H1 (cell line): ENCODE data around the gene IGSF9. TPM values are rescaled to one million over a fixed set of nuclear protein-coding genes. Genes with fewer than 3 reads are reported as not detected.

Experiments used
- CTCF ChIA-PET: fragments of 300-600 bp; sonication (Branson Sonifier 250); formaldehyde crosslinking; loops from one replicate; lab custom pipeline; 2021; ENCODE audit not compliant: partially characterized antibody; lab: Charles Lee
- POLR2A ChIA-PET: fragments of 300-600 bp; sonication (Branson Sonifier 250); formaldehyde crosslinking; loops from one replicate; lab custom pipeline; 2021; ENCODE audit warnings: inconsistent platforms; ENCODE audit not compliant: partially characterized antibody; lab: Charles Lee
- DNase-seq, 2 experiments: peaks; one replicate each; pipeline versions ENCODE4 v3.0.0 to v3.0.0-alpha.2; 2010 to 2022; ENCODE audit warnings: low spot score in 2 of 2, low read depth in 1 of 2, mixed read lengths in 1 of 2
- FAIRE-seq: peaks from 2 replicates; lab custom pipeline; 2011; peaks lifted over from hg19 to GRCh38; lab: Jason Lieb, UNC
- H2AFZ ChIP-seq: 2 replicates; pipeline ENCODE4 v1.8.1; 2012; ENCODE audit warnings: low read length, inconsistent platforms
- H2AK5ac ChIP-seq: 2 replicates; pipeline ENCODE4 v1.6.1; 2013; ENCODE audit warnings: low read depth, low read length
- H2BK120ac ChIP-seq: replicated peaks from 2 replicates; pipeline ENCODE3; 2013; ENCODE audit warnings: low read depth, low read length, inconsistent platforms
- H2BK12ac ChIP-seq: 2 replicates; pipeline ENCODE4 v1.6.1; 2013; ENCODE audit warnings: low read depth, low read length
- H2BK15ac ChIP-seq: 2 replicates; pipeline ENCODE4 v1.6.1; 2013; ENCODE audit warnings: low read length
- H2BK20ac ChIP-seq: 2 replicates; pipeline ENCODE4 v1.6.1; 2013; ENCODE audit warnings: low read length
- H2BK5ac ChIP-seq: 2 replicates; pipeline ENCODE4 v1.6.1; 2013; ENCODE audit warnings: low read depth, low read length
- H3K14ac ChIP-seq: 2 replicates; pipeline ENCODE4 v1.6.1; 2013; ENCODE audit warnings: inconsistent platforms; ENCODE audit not compliant: insufficient read length
- H3K18ac ChIP-seq: 2 replicates; pipeline ENCODE4 v1.6.1; 2013; ENCODE audit warnings: low read length; ENCODE audit errors: extremely low read depth
- H3K23ac ChIP-seq: 2 replicates; pipeline ENCODE4 v1.6.1; 2013; ENCODE audit warnings: inconsistent platforms; ENCODE audit not compliant: insufficient read length
- H3K23me2 ChIP-seq: 2 replicates; pipeline ENCODE4 v1.6.1; 2013; ENCODE audit warnings: low read depth, low read length
- H3K27ac ChIP-seq: 2 replicates; pipeline ENCODE4 v1.6.1; 2011; ENCODE audit warnings: low read depth, low read length, inconsistent platforms
- H3K27me3 ChIP-seq, 4 experiments: replicated peaks in 1 of 4; 1 replicate in 1 of 4; 2 replicates in 3 of 4; pipeline versions ENCODE4 v1.6.1 to v1.8.1; 2011 to 2013; ENCODE audit warnings: low read length in 3 of 4, mild to moderate bottlenecking in 3 of 4, inconsistent platforms in 2 of 4, mixed read lengths in 2 of 4, moderate library complexity in 1 of 4; ENCODE audit not compliant: control insufficient read depth in 3 of 4, insufficient read depth in 3 of 4; ENCODE audit errors: extremely low read depth in 1 of 4
- H3K36me3 ChIP-seq, 4 experiments: 2 replicates each; pipeline versions ENCODE4 v1.6.1 to v1.8.1; 2011 to 2013; ENCODE audit warnings: mild to moderate bottlenecking in 4 of 4, low read length in 3 of 4, moderate library complexity in 2 of 4, control low read depth in 1 of 4, inconsistent platforms in 1 of 4; ENCODE audit not compliant: insufficient read depth in 4 of 4, control insufficient read depth in 2 of 4
- H3K4ac ChIP-seq: replicated peaks from 2 replicates; pipeline ENCODE3; 2013; ENCODE audit warnings: low read length, low read depth, mixed read lengths, inconsistent platforms; ENCODE audit not compliant: insufficient read length
- H3K4me1 ChIP-seq, 4 experiments: replicated peaks in 1 of 4; 1 replicate in 1 of 4; 2 replicates in 3 of 4; pipeline versions ENCODE4 v1.6.1 to v1.8.1; 2011 to 2013; ENCODE audit warnings: low read length in 3 of 4, inconsistent platforms in 2 of 4, mixed read lengths in 1 of 4; ENCODE audit not compliant: insufficient read depth in 4 of 4, control insufficient read depth in 3 of 4
- H3K4me2 ChIP-seq, 2 experiments: 2 replicates each; pipeline versions ENCODE4 v1.6.1 to v1.8.1; 2011 to 2013; ENCODE audit warnings: low read depth in 2 of 2, low read length in 2 of 2, control low read depth in 1 of 2, inconsistent platforms in 1 of 2, mild to moderate bottlenecking in 1 of 2; ENCODE audit not compliant: insufficient read depth in 1 of 2
- H3K4me3 ChIP-seq, 4 experiments: fragments of 200-600, 300-600 bp in 1 of 4; sonication (generic), shearing (Covaris generic), sonication (Bioruptor Twin) in 1 of 4; 2 replicates each; pipeline versions ENCODE4 v1.5.1 to v1.8.1; 2011 to 2016; ENCODE audit warnings: low read length in 4 of 4, low read depth in 3 of 4, control low read depth in 2 of 4, inconsistent platforms in 2 of 4, mild to moderate bottlenecking in 2 of 4, mixed read lengths in 1 of 4, moderate library complexity in 1 of 4; ENCODE audit not compliant: insufficient read depth in 2 of 4; ENCODE audit errors: extremely low read depth in 1 of 4
- H3K56ac ChIP-seq: replicated peaks from 2 replicates; pipeline ENCODE3; 2013; ENCODE audit warnings: low read depth, mild to moderate bottlenecking, mixed read lengths, low read length, inconsistent platforms; ENCODE audit not compliant: insufficient read length
- H3K79me1 ChIP-seq: 2 replicates; pipeline ENCODE4 v1.6.1; 2013; ENCODE audit warnings: low read depth, low read length, control low read depth
- H3K79me2 ChIP-seq, 2 experiments: 2 replicates each; pipeline versions ENCODE4 v1.6.1 to v1.8.1; 2012 to 2013; ENCODE audit warnings: low read length in 2 of 2, mild to moderate bottlenecking in 2 of 2, inconsistent platforms in 1 of 2; ENCODE audit not compliant: insufficient read depth in 2 of 2, control insufficient read depth in 1 of 2
- H3K9ac ChIP-seq, 4 experiments: replicated peaks in 1 of 4; 1 replicate in 1 of 4; 2 replicates in 3 of 4; pipeline versions ENCODE4 v1.6.1 to v1.8.1; 2011 to 2013; ENCODE audit warnings: low read depth in 3 of 4, low read length in 3 of 4, control low read depth in 2 of 4, mild to moderate bottlenecking in 2 of 4, moderate library complexity in 2 of 4, inconsistent platforms in 1 of 4; ENCODE audit errors: extremely low read depth in 1 of 4
- H3K9me3 ChIP-seq, 2 experiments: 2 replicates each; pipeline versions ENCODE4 v1.6.1 to v1.8.1; 2012 to 2013; ENCODE audit warnings: mild to moderate bottlenecking in 2 of 2, moderate library complexity in 2 of 2, control low read depth in 1 of 2, inconsistent platforms in 1 of 2, low read depth in 1 of 2, low read length in 1 of 2, mixed read lengths in 1 of 2; ENCODE audit not compliant: insufficient read depth in 2 of 2
- H4K20me1 ChIP-seq, 2 experiments: replicated peaks in 1 of 2; 2 replicates each; pipeline versions ENCODE3 to v1.8.1; 2011 to 2013; ENCODE audit warnings: inconsistent platforms in 2 of 2, low read length in 2 of 2, mild to moderate bottlenecking in 1 of 2; ENCODE audit not compliant: insufficient read depth in 2 of 2, control insufficient read depth in 1 of 2
- H4K5ac ChIP-seq: 2 replicates; pipeline ENCODE4 v1.6.1; 2013; ENCODE audit warnings: low read length, low read depth, mixed read lengths, inconsistent platforms; ENCODE audit not compliant: insufficient read length
- H4K8ac ChIP-seq: 2 replicates; pipeline ENCODE4 v1.8.0; 2013; ENCODE audit warnings: mild to moderate bottlenecking, moderate library complexity, low read length, inconsistent platforms; ENCODE audit not compliant: insufficient read depth; ENCODE audit errors: extremely low read depth
- H4K91ac ChIP-seq: replicated peaks from 2 replicates; pipeline ENCODE3; 2013; ENCODE audit warnings: low read length, mixed read lengths, inconsistent platforms; ENCODE audit not compliant: insufficient read length
- ASH2L ChIP-seq: fragments of 200-600, 300-600 bp; sonication (generic); IDR thresholded peaks from one replicate; pipeline ENCODE4 v1.7.1; 2017; ENCODE audit warnings: low read length
- CBX8 ChIP-seq: fragments of 300-800, 300-1000 bp; sonication (generic); IDR thresholded peaks from 2 replicates; pipeline ENCODE4 v1.7.1; 2016; ENCODE audit warnings: low read depth, low read length, borderline replicate concordance
- GTF2F1 ChIP-seq: IDR thresholded peaks from 2 replicates; pipeline ENCODE4 v1.6.1; 2012; ENCODE audit warnings: low read depth, low read length, improper control_type of control experiment, borderline replicate concordance
- KDM4A ChIP-seq: IDR thresholded peaks from one replicate; pipeline ENCODE4 v1.7.1; 2012; ENCODE audit warnings: low read depth, mild to moderate bottlenecking, moderate library complexity, low read length, inconsistent platforms; ENCODE audit not compliant: severe bottlenecking
- NANOG ChIP-seq: IDR thresholded peaks from 2 replicates; pipeline ENCODE4 v1.6.1; 2011; ENCODE audit warnings: low read length, low read depth, mild to moderate bottlenecking, inconsistent platforms; ENCODE audit not compliant: insufficient read depth, poor library complexity, severe bottlenecking
- POU5F1 ChIP-seq: IDR thresholded peaks from 2 replicates; pipeline ENCODE4 v1.6.1; 2011; ENCODE audit warnings: low read depth, mild to moderate bottlenecking, low read length, moderate library complexity
- RBBP5 ChIP-seq: IDR thresholded peaks from 2 replicates; pipeline ENCODE4 v1.7.1; 2012; ENCODE audit warnings: low read depth, mild to moderate bottlenecking, inconsistent platforms, low read length, moderate library complexity, borderline replicate concordance
- SP2 ChIP-seq: IDR thresholded peaks from 2 replicates; pipeline ENCODE4 v1.6.1; 2012; ENCODE audit warnings: mild to moderate bottlenecking, low read length, inconsistent platforms
- TAF7 ChIP-seq: optimal IDR thresholded peaks from 2 replicates; pipeline ENCODE3; 2011; ENCODE audit warnings: low read depth, mild to moderate bottlenecking, inconsistent platforms, low read length, moderate library complexity, borderline replicate concordance
- USF2 ChIP-seq: IDR thresholded peaks from 2 replicates; pipeline ENCODE4 v1.6.1; 2011; ENCODE audit warnings: low read length, improper control_type of control experiment
- ZNF274 ChIP-seq: IDR thresholded peaks from 2 replicates; pipeline ENCODE4 v1.7.0; 2012; ENCODE audit warnings: low read length, borderline replicate concordance; ENCODE audit errors: extremely low read depth
- WGBS, 2 experiments: shearing (Covaris generic) in 1 of 2; methylation state at CpG; one replicate each; pipeline versions ENCODE4 v1.1.6 to v1.1.7; 2013 to 2015; ENCODE audit warnings: low lambda C conversion rate in 2 of 2, mixed read lengths in 2 of 2, inconsistent platforms in 1 of 2, low coverage in 1 of 2, missing lambda C conversion rate in 1 of 2; ENCODE audit not compliant: insufficient replicate concordance in 2 of 2, insufficient coverage in 1 of 2, insufficient read length in 1 of 2; ENCODE audit errors: extremely low coverage in 1 of 2, missing lambda C conversion rate in 1 of 2; 5-methylcytosine and 5-hydroxymethylcytosine counted together
- polyA plus RNA-seq, 7 experiments: library from polyadenylated mRNA; depleted of rRNA in 3 of 7; stranded (reverse) in 5 of 7; unstranded in 2 of 7; fragments of >200 nt in 5 of 7; fragments of 200-250 nt in 2 of 7; gene quantifications; 1 replicate in 5 of 7; 2 replicates in 1 of 7; 4 replicates in 1 of 7; pipeline versions ENCODE4 v1.2.1 to v1.2.3, GENCODE V29; 2011 to 2013; ENCODE audit warnings: missing spikeins in 2 of 7, mixed read lengths in 2 of 7
- total RNA-seq: library from RNA; stranded (reverse); fragmentation: NEBNext Ultra II Directional; extraction: Animal tissue kit (Norgen Biotek cat#: 25700); gene quantifications from 2 replicates; pipeline ENCODE4 v1.2.1, GENCODE V29; 2021

IGSF9 gene
- total and polyA plus RNA-seq, 2 of the 8 experiments (the other 6 are each of a cell fraction or from before 2014, with no cell fraction given) = 10.9 to 28.1 TPM

GRCh38 chr1:159900086-159900680 is 45.2 kb downstream of the IGSF9 start, which contains the start of gene CFAP45:
CFAP45 (minus strand) TSS chr1:159900165; CDS start chr1:159900098, 67 bp downstream.
- 6% methylated on average over 29 of the region's 30 CpGs; no CpG with 5 or more reads in 1 of the 2 experiments for WGBS, 2 experiments
- peak within 1 kb of the TSS; percentile 7 for H2AFZ ChIP-seq
- H3K9ac ChIP-seq = peak within 1 kb of the TSS in 1 of 4 experiments; percentile 31; a peak in 2 of 7 replicates
- peaks cover 1 to 9% (median 7%) of the 10 kb centered on the region in 4 experiments; a peak in 5 of 7 replicates for H3K27me3 ChIP-seq
- no peak within 1 kb of the TSS for H3K18ac ChIP-seq
- peak within 1 kb of the TSS in 1 of 4 experiments; percentile 47; a peak in 4 of 8 replicates for H3K4me3 ChIP-seq
- peak within 1 kb of the TSS; percentile 82 for H4K8ac ChIP-seq
- H3K23ac ChIP-seq = no peak within 1 kb of the TSS
- no peak within 1 kb of the TSS for H3K14ac ChIP-seq
- no peak within 1 kb of the TSS for H2BK120ac ChIP-seq
- H4K91ac ChIP-seq = no peak within 1 kb of the TSS
- H4K20me1 ChIP-seq = no peaks in the 10 kb centered on the region
- no peaks in the 10 kb centered on the region for H3K79me2 ChIP-seq
- no peaks in the 10 kb centered on the region for H3K36me3 ChIP-seq
- ChIA-PET POLR2A (interaction anchor here (0.6 to 2.5 kb wide), 8 partner anchors 14 to 66 kb away, joined by 3 to 11 read pairs (median 4); no protein-coding TSS in a partner anchor), CTCF (interaction anchor here (0.6 to 1.6 kb wide), 14 partner anchors 8 to 146 kb away, joined by 3 to 15 read pairs (median 4); partner anchors contain the start of gene TAGLN2)
- H3K79me1 ChIP-seq = no peaks in the 10 kb centered on the region
- H4K5ac ChIP-seq = no peak within 1 kb of the TSS
- peak within 1 kb of the TSS; percentile 42 to 69 for H3K4me2 ChIP-seq
- H2BK5ac ChIP-seq = no peak within 1 kb of the TSS
- H3K9me3 ChIP-seq = no peaks in the 10 kb centered on the region
- H2AK5ac ChIP-seq = no peak within 1 kb of the TSS
- DNase-seq = peak in 1 of 2 experiments; percentile 79
- H2BK12ac ChIP-seq = 0 out of 2 replicates have a peak within 1 kb of the TSS, but pooled peaks have one; percentile 3
- H3K4ac ChIP-seq = no peak within 1 kb of the TSS
- peaks cover 3% of the 10 kb centered on the region; the same call in 1 of the 2 replicates for H3K23me2 ChIP-seq
- H2BK15ac ChIP-seq = no peak within 1 kb of the TSS
- H3K4me1 ChIP-seq = peaks cover 6 to 12% (median 7%) of the 10 kb centered on the region in 4 experiments
- H2BK20ac ChIP-seq = no peak within 1 kb of the TSS
- FAIRE-seq = no peak
- peak within 1 kb of the TSS; percentile 27; the same call in 1 of the 2 replicates for H3K27ac ChIP-seq
- no peak within 1 kb of the TSS for H3K56ac ChIP-seq
- TF ChIP-seq NANOG (no peak), RBBP5 (peak; percentile 95; the same call in 1 of the 2 replicates), TAF7 (no peak), USF2 (no peak), GTF2F1 (no peak), SP2 (no peak), CBX8 (no peak), ASH2L (peak; percentile 93), KDM4A (peak; percentile 31), POU5F1 (no peak), ZNF274 (no peak)
